ENCODE data around the gene RRBP1.

DNA sequence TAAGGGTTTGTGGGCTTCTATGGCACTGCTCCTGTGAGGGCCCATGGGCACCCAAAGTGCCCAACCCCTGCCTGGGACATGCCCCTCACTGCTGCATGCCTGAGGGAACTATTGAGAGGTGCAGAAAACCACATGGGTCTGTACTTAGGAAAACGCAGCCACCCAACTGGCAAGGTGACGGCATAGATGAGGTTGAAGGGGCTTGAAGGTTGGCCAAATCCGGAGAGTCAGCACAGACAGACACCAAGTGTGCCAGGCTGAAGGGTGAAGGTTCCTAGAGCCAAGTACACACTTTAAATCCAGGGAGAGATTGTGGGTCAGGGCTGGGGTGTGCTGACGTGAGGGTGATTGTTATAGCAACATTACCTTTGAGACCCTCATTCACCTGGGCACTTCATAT is 23.9 kb upstream of the RRBP1 start:
- TF ChIP-seq POLR2A (IDR thresholded peaks at IDR 0.05), result no peak
- TF ChIP-seq, protein P1, sequence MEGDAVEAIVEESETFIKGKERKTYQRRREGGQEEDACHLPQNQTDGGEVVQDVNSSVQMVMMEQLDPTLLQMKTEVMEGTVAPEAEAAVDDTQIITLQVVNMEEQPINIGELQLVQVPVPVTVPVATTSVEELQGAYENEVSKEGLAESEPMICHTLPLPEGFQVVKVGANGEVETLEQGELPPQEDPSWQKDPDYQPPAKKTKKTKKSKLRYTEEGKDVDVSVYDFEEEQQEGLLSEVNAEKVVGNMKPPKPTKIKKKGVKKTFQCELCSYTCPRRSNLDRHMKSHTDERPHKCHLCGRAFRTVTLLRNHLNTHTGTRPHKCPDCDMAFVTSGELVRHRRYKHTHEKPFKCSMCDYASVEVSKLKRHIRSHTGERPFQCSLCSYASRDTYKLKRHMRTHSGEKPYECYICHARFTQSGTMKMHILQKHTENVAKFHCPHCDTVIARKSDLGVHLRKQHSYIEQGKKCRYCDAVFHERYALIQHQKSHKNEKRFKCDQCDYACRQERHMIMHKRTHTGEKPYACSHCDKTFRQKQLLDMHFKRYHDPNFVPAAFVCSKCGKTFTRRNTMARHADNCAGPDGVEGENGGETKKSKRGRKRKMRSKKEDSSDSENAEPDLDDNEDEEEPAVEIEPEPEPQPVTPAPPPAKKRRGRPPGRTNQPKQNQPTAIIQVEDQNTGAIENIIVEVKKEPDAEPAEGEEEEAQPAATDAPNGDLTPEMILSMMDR (IDR thresholded peaks at IDR 0.05), result no peak
